ENCODE results near the gene MUC15. TPM values are rescaled to one million over a fixed set of nuclear protein-coding genes. Genes with fewer than 3 reads are reported as not detected.

MUC15 gene
- total RNA-seq, 1 donor from 2014 or later = not detected

DNA sequence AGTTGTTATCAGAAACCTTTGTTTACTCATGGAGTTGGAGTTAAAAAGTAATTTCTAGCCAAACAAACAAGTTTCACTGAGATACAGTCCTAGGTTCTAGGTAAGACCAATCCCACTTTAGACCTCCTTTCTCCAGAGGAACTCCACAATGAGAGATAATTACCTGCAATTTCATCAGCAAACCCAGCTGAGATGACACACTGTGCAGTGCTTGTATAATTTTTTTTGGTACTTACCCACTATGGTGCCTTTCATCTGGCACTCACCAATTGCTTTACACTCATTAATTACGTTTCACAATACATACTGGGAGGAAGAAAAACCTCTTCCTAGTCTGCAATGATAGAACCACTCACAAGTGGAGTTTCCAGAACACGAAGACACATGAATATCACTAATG lies 1.8 kb upstream of the MUC15 start:
- TF ChIP-seq, protein P1, sequence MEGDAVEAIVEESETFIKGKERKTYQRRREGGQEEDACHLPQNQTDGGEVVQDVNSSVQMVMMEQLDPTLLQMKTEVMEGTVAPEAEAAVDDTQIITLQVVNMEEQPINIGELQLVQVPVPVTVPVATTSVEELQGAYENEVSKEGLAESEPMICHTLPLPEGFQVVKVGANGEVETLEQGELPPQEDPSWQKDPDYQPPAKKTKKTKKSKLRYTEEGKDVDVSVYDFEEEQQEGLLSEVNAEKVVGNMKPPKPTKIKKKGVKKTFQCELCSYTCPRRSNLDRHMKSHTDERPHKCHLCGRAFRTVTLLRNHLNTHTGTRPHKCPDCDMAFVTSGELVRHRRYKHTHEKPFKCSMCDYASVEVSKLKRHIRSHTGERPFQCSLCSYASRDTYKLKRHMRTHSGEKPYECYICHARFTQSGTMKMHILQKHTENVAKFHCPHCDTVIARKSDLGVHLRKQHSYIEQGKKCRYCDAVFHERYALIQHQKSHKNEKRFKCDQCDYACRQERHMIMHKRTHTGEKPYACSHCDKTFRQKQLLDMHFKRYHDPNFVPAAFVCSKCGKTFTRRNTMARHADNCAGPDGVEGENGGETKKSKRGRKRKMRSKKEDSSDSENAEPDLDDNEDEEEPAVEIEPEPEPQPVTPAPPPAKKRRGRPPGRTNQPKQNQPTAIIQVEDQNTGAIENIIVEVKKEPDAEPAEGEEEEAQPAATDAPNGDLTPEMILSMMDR (IDR thresholded peaks at IDR 0.05; ENCODE audit: partially characterized antibody, unreplicated experiment) = no peak
- Mint-ChIP-seq H3K36me3 (ENCODE audit: unreplicated experiment) (no peaks in the 10 kb centered on the region), H3K27me3 (ENCODE audit: unreplicated experiment) (no peaks in the 10 kb centered on the region), H3K4me3 (ENCODE audit: unreplicated experiment) (no peak overlapping the region), H3K4me1 (ENCODE audit: low read depth, unreplicated experiment) (peaks cover 13% of the 10 kb centered on the region), H3K9me3 (ENCODE audit: unreplicated experiment) (peaks cover 1% of the 10 kb centered on the region), H3K27ac (ENCODE audit: unreplicated experiment) (no peak overlapping the region)
- no peak for DNase-seq

DNA sequence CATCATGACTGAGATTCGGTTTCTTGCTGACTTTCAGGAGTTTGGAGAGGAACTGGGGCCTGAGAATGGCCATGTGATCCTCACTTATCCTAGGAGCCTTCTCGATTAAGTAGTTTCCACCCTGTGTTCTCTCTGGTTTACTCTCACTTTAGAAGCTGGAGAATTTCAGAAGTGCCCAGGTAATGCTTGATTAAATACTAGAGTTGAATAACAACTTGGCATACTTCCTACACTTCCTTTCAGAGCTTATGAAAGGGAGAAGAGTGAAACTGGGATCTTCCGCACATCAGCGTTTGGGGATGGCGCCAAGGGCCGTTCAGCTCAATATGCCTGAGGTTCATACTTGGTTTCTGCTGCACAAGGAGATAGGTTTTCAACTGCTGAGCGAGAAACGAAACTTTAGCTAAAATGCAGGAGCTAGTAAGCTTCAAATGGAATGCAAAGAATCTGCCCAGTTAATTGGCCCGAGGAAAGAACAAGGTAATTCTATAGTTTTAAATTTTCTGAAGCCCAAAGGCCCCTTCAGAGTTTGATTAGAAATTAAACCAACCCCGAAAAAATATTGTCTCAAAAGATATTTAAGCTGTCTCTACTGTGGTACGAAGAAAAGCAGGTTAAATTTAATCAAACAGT lies 823 bp upstream of the MUC15 start:
- peaks cover 13% of the 10 kb centered on the region for H3K4me1 Mint-ChIP-seq (ENCODE audit: low read depth, unreplicated experiment)

DNA sequence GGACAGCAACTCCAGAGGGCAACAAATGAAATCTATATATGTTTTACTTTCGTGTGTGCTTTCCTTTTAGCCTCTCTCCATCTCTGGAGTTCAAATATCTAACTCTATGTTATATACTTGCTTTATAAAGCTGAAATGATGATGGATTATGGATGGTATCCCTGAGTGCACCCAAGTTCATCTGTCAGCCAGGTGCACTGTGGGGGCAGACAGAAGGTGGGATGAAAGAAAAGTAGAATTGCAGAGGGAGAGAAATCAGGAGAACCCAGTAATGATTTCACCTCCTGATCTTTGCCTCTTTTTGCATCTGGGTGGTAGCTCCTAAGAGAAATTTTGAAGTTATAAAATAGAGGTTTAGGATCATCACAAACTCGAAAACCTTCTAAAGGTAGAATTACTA lies 2.4 kb downstream of the MUC15 start:
- H3K4me3 Mint-ChIP-seq (ENCODE audit: unreplicated experiment) = no peak overlapping the region
- H3K36me3 Mint-ChIP-seq (ENCODE audit: unreplicated experiment) = no peaks in the 10 kb centered on the region
- no peaks in the 10 kb centered on the region for H3K27me3 Mint-ChIP-seq (ENCODE audit: unreplicated experiment)
- TF ChIP-seq, protein P1 (IDR thresholded peaks at IDR 0.05; ENCODE audit: partially characterized antibody, unreplicated experiment) = no peak
- peaks cover 13% of the 10 kb centered on the region for H3K4me1 Mint-ChIP-seq (ENCODE audit: low read depth, unreplicated experiment)
- peaks cover 1% of the 10 kb centered on the region for H3K9me3 Mint-ChIP-seq (ENCODE audit: unreplicated experiment)
- no peak for DNase-seq
- no peak overlapping the region for H3K27ac Mint-ChIP-seq (ENCODE audit: unreplicated experiment)

More for the DNA sequence above, 823 bp upstream of the MUC15 start:
- H3K27me3 Mint-ChIP-seq (ENCODE audit: unreplicated experiment) = no peaks in the 10 kb centered on the region
- H3K4me3 Mint-ChIP-seq (ENCODE audit: unreplicated experiment) = no peak overlapping the region
- no peaks in the 10 kb centered on the region for H3K36me3 Mint-ChIP-seq (ENCODE audit: unreplicated experiment)
- H3K27ac Mint-ChIP-seq (ENCODE audit: unreplicated experiment) = no peak overlapping the region
- TF ChIP-seq, protein P1 (IDR thresholded peaks at IDR 0.05; ENCODE audit: partially characterized antibody, unreplicated experiment) = no peak
- DNase-seq = no peak
- peaks cover 1% of the 10 kb centered on the region for H3K9me3 Mint-ChIP-seq (ENCODE audit: unreplicated experiment)

DNA sequence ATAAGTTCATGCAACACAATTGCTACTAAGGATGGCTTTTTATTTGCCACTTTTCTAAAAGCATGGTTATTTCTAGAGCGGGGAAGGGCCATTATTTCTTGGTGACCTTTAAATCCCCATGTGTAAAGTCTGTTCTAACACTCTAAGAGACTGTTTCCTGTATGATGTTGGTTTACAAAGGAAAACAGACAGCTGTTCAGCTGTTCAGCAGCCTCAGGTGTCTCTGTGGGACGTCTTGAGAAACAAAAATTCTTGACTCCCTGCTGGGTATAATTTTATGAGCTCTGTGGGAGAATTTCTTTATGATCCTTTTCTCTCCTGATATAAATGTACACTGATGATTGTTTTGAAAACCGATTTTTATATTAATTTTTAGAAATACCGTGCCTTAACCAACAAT lies 13.9 kb downstream of the MUC15 start:
- TF ChIP-seq, protein P1 (IDR thresholded peaks at IDR 0.05; ENCODE audit: partially characterized antibody, unreplicated experiment) = no peak
- no peak overlapping the region for H3K4me3 Mint-ChIP-seq (ENCODE audit: unreplicated experiment)
- H3K4me1 Mint-ChIP-seq (ENCODE audit: low read depth, unreplicated experiment) = peaks cover 11% of the 10 kb centered on the region
- DNase-seq = no peak
- peaks cover 4% of the 10 kb centered on the region for H3K36me3 Mint-ChIP-seq (ENCODE audit: unreplicated experiment)
- H3K9me3 Mint-ChIP-seq (ENCODE audit: unreplicated experiment) = peaks cover 2% of the 10 kb centered on the region
- no peak overlapping the region for H3K27ac Mint-ChIP-seq (ENCODE audit: unreplicated experiment)
- H3K27me3 Mint-ChIP-seq (ENCODE audit: unreplicated experiment) = no peaks in the 10 kb centered on the region

DNA sequence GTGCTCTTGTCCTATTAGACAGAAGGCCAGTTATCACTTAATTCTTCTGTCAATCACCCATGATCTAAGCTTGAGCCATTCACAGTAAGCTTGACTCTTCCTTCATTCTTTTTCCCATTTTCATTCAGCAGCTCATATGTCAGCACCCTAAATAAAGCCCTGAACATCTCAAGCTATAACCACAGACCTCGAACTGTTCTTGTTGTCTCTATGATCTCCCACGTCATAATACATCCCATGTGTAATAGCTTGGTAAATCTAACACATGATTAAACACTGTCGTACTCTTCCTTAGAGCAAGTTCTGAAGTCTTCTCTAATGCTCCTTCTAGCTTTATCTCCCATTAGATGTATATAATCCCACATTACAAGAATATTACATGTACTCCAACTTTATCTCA lies 14.4 kb downstream of the MUC15 start:
- Mint-ChIP-seq H3K4me3 (ENCODE audit: unreplicated experiment) (no peak overlapping the region), H3K9me3 (ENCODE audit: unreplicated experiment) (peaks cover 2% of the 10 kb centered on the region), H3K27ac (ENCODE audit: unreplicated experiment) (no peak overlapping the region)

More for the DNA sequence above, 14.4 kb downstream of the MUC15 start:
- no peak for DNase-seq
- TF ChIP-seq, protein P1 (IDR thresholded peaks at IDR 0.05; ENCODE audit: partially characterized antibody, unreplicated experiment) = no peak
- Mint-ChIP-seq H3K27me3 (ENCODE audit: unreplicated experiment) (no peaks in the 10 kb centered on the region), H3K4me1 (ENCODE audit: low read depth, unreplicated experiment) (peaks cover 11% of the 10 kb centered on the region), H3K36me3 (ENCODE audit: unreplicated experiment) (peaks cover 4% of the 10 kb centered on the region)
